ENCODE results near the gene CAMTA1. TPM values are rescaled to one million over a fixed set of nuclear protein-coding genes. Genes with fewer than 3 reads are reported as not detected.

Gene CAMTA1
- total RNA-seq, 1 experiment from 2014 or later = 60.0 TPM

DNA sequence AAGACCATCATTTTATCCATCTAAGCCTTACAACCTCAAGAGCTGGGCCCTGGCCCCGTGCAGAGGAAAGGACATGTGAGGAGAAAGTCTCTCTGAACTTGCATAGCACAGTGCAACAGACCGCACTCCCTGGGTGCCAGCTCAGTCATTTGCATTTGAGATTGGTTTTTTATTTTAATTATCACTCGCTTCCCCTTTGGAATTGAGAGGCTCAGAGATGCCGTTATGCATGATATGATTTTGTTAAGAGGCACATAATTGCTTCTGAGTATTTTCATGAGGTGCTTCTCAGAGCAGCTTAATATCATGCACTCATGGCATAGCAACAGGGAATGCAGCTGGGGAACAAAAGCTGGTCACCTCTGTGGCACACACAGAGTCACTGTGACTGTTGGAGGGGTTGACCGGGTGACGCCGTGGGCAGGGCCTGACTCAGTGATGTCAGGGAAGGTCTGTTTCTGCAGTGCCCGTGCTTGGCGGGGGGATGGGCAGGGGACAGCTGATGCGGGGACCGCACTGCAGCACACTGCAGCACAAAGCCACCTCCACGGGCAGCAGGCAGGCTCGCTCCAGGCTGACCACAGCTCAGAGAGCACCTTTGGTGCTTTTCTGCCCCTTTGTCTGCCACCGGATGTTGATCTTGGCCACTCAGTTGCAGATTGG lies 942.7 kb downstream of the CAMTA1 start:
- Histone ChIP-seq H3K36me3 (ENCODE audit: control insufficient read depth, insufficient read depth, low read length) (no peaks in the 10 kb centered on the region), H3K27me3 (replicated peaks; ENCODE audit: control insufficient read depth, insufficient read depth, low read length) (no peaks in the 10 kb centered on the region; the same call in 1 of the 2 replicates), H3K4me1 (no peaks in the 10 kb centered on the region), H3K4me3 (ENCODE audit: low read depth, low read length) (no peak overlapping the region), H3K9me3 (no peaks in the 10 kb centered on the region)
- no peak for DNase-seq
- no peak overlapping the region for H3K27ac Mint-ChIP-seq (ENCODE audit: unreplicated experiment)
- no peaks in the 10 kb centered on the region for H3K36me3 Mint-ChIP-seq (ENCODE audit: insufficient read depth, unreplicated experiment)
- no peaks in the 10 kb centered on the region for H3K9me3 Mint-ChIP-seq (ENCODE audit: unreplicated experiment)
- POLR2A ChIA-PET = no interaction called here
- intact Hi-C loops (cut with micrococcal nuclease; ENCODE audit: unreplicated experiment) = no loop called here
- no peak for TF ChIP-seq CTCF (IDR thresholded peaks at IDR 0.05; ENCODE audit: insufficient read depth in 1 of 2, low read depth in 1 of 2, low read length in 1 of 2, severe bottlenecking in 1 of 2, unreplicated experiment in 1 of 2)
- H3K4me3 Mint-ChIP-seq (ENCODE audit: unreplicated experiment) = no peak overlapping the region
- no peaks in the 10 kb centered on the region for H3K4me1 Mint-ChIP-seq (ENCODE audit: low read depth, unreplicated experiment)
- CTCF ChIA-PET = interaction anchor here (0.9 kb wide), 1 partner anchor 24 kb away, joined by 3 read pairs; no protein-coding TSS in a partner anchor
- no peaks in the 10 kb centered on the region for H3K27me3 Mint-ChIP-seq (ENCODE audit: insufficient read depth, unreplicated experiment)
- no TSS peak for BruUV-seq (replicated peaks)

GRCh38 chr1:7729761-7730160 lies 944.5 kb downstream of the CAMTA1 start:
- no TSS peak for BruUV-seq (replicated peaks)
- ChIA-PET POLR2A (no interaction called here), CTCF (interaction anchor here (0.8 kb wide), 1 partner anchor 23 kb away, joined by 3 read pairs; no protein-coding TSS in a partner anchor)
- Histone ChIP-seq H3K36me3 (ENCODE audit: control insufficient read depth, insufficient read depth, low read length) (no peaks in the 10 kb centered on the region), H3K27me3 (replicated peaks; ENCODE audit: control insufficient read depth, insufficient read depth, low read length) (no peaks in the 10 kb centered on the region; the same call in 1 of the 2 replicates), H3K9me3 (no peaks in the 10 kb centered on the region), H3K4me1 (no peaks in the 10 kb centered on the region), H3K4me3 (ENCODE audit: low read depth, low read length) (no peak overlapping the region)
- Mint-ChIP-seq H3K27me3 (ENCODE audit: insufficient read depth, unreplicated experiment) (no peaks in the 10 kb centered on the region), H3K27ac (ENCODE audit: unreplicated experiment) (no peak overlapping the region), H3K9me3 (ENCODE audit: unreplicated experiment) (no peaks in the 10 kb centered on the region), H3K4me3 (ENCODE audit: unreplicated experiment) (no peak overlapping the region), H3K4me1 (ENCODE audit: low read depth, unreplicated experiment) (no peaks in the 10 kb centered on the region), H3K36me3 (ENCODE audit: insufficient read depth, unreplicated experiment) (no peaks in the 10 kb centered on the region)
- intact Hi-C loops (cut with micrococcal nuclease; ENCODE audit: unreplicated experiment) = no loop called here
- no peak for DNase-seq
- no peak for TF ChIP-seq CTCF (IDR thresholded peaks at IDR 0.05; ENCODE audit: insufficient read depth in 1 of 2, low read depth in 1 of 2, low read length in 1 of 2, severe bottlenecking in 1 of 2, unreplicated experiment in 1 of 2)

DNA sequence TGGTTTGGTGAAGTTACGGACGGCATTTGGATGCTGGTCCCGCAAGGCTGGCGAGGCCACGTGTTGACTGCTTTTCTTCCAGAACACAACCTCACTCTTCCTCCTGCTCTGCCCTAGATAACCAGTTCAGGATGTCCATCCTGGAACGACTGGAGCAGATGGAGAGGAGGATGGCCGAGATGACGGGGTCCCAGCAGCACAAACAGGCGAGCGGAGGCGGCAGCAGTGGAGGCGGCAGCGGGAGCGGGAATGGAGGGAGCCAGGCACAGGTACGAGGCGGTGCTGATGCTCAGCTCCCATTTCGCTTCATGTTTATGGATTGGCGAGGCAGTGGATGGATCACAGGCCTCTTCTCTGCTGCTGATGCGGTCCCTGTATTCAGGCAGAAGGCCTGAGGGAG lies 947.1 kb downstream of the CAMTA1 start:
- Histone ChIP-seq H3K4me1 (no peaks in the 10 kb centered on the region), H3K27me3 (replicated peaks; ENCODE audit: control insufficient read depth, insufficient read depth, low read length) (no peaks in the 10 kb centered on the region), H3K9me3 (no peaks in the 10 kb centered on the region), H3K4me3 (ENCODE audit: low read depth, low read length) (no peak overlapping the region), H3K36me3 (ENCODE audit: control insufficient read depth, insufficient read depth, low read length) (no peaks in the 10 kb centered on the region)
- DNase-seq = no peak
- BruUV-seq (replicated peaks) = no TSS peak
- Mint-ChIP-seq H3K4me3 (ENCODE audit: unreplicated experiment) (no peak overlapping the region), H3K27me3 (ENCODE audit: insufficient read depth, unreplicated experiment) (no peaks in the 10 kb centered on the region), H3K36me3 (ENCODE audit: insufficient read depth, unreplicated experiment) (peaks cover 5% of the 10 kb centered on the region), H3K9me3 (ENCODE audit: unreplicated experiment) (no peaks in the 10 kb centered on the region), H3K4me1 (ENCODE audit: low read depth, unreplicated experiment) (no peaks in the 10 kb centered on the region), H3K27ac (ENCODE audit: unreplicated experiment) (no peak overlapping the region)
- intact Hi-C loops (cut with micrococcal nuclease; ENCODE audit: unreplicated experiment) = no loop called here
- ChIA-PET CTCF (no interaction called here), POLR2A (no interaction called here)
- TF ChIP-seq CTCF (IDR thresholded peaks at IDR 0.05; ENCODE audit: insufficient read depth in 1 of 2, low read depth in 1 of 2, low read length in 1 of 2, severe bottlenecking in 1 of 2, unreplicated experiment in 1 of 2) = no peak
